Right lobe of liver (tissue), 6 donors: ENCODE data around the gene LIPE. TPM values are rescaled to one million over a fixed set of nuclear protein-coding genes. Genes with fewer than 3 reads are reported as not detected.
A peak's percentile ranks its signal among the peaks of the same experiment; 100 is the strongest.

Experiments
- ATAC-seq, 4 donors: fragments of 200-7000 bp; cut with Tn5 transposase; one replicate each; pipeline ENCODE4 v1.9.1; 2020; ENCODE audit warnings: mild to moderate bottlenecking in 4 of 4, moderate library complexity in 4 of 4
- DNase-seq, 3 donors: peaks; one replicate each; pipeline ENCODE4 v3.0.0-alpha.2; 2020
- H3K27ac ChIP-seq, 3 donors: fragments of 200-600 bp; one replicate each; pipeline ENCODE4 v1.8.0; 2022
- H3K27me3 ChIP-seq, 2 donors: fragments of 200-600 bp; one replicate each; pipeline ENCODE4 v1.8.0; 2022
- H3K36me3 ChIP-seq, 4 donors: fragments of 200-600 bp; sonication (generic) in 1 of 4; one replicate each; pipeline versions ENCODE4 v1.5.1 to v1.8.0; 2017 to 2022; ENCODE audit warnings: control low read depth in 1 of 4
- H3K4me1 ChIP-seq, 4 donors: fragments of 200-600 bp; sonication (generic) in 1 of 4; one replicate each; pipeline versions ENCODE4 v1.5.1 to v1.8.0; 2017 to 2022; ENCODE audit warnings: control low read depth in 1 of 4
- H3K4me3 ChIP-seq, 3 donors: fragments of 200-600 bp; one replicate each; pipeline ENCODE4 v1.8.0; 2022
- H3K9me3 ChIP-seq, 4 donors: fragments of 200-600 bp; sonication (generic) in 1 of 4; one replicate each; pipeline versions ENCODE4 v1.5.1 to v1.8.0; 2017 to 2022; ENCODE audit warnings: control low read depth in 1 of 4
- POLR2A ChIP-seq: fragments of 450-650 bp; IDR thresholded peaks from one replicate; pipeline ENCODE4 v1.6.1; 2017; ENCODE audit warnings: antibody characterized with exemption, mild to moderate bottlenecking
- WGBS: methylation state at CpG from one replicate; pipeline ENCODE4 v1.1.6; 2018; ENCODE audit warnings: low coverage, low lambda C conversion rate; ENCODE audit not compliant: insufficient coverage; ENCODE audit errors: missing lambda C conversion rate; 5-methylcytosine and 5-hydroxymethylcytosine counted together
- intact Hi-C, 2 donors: fragments of 100-400 bp; cut with DNase I; formaldehyde crosslinking; loops; one replicate each; pipeline versions ENCODE4 v1.11.2 to v1.14.1; 2022
- total RNA-seq, 6 experiments: library from RNA; depleted of rRNA in 2 of 6; stranded (reverse); fragments of >200 nt in 2 of 6; fragmentation: NEBNext Ultra II Directional in 3 of 6; extraction: Animal tissue kit (Norgen Biotek cat#: 25700) in 3 of 6; gene quantifications; one replicate each; pipeline versions ENCODE4 v1.1.0 to v1.2.4, GENCODE V29; 2016 to 2023
- TF ChIP-seq, protein P1 (sequence below), 4 donors: fragments of 200-600 bp in 3 of 4; fragments of 450-650 bp in 1 of 4; IDR thresholded peaks; one replicate each; pipeline versions ENCODE4 v1.5.1 to v1.8.0; 2016 to 2022; ENCODE audit warnings: antibody characterized with exemption in 4 of 4, mild to moderate bottlenecking in 2 of 4
- donor health status: DM: no; HTN: yes; CAD: no.
- donor health status: DM: no; HTN: no; CAD: no.
- donor health status: DM: no; HTN: no; CAD: no.
- donor health status: DM: no; HTN: yes; CAD: no.
- donor health status: DM: no; HTN: yes; CAD: no.

LIPE gene
- total RNA-seq, 6 experiments from 2014 or later, result 0.87 to 2.5 (median 1.8) TPM

DNA sequence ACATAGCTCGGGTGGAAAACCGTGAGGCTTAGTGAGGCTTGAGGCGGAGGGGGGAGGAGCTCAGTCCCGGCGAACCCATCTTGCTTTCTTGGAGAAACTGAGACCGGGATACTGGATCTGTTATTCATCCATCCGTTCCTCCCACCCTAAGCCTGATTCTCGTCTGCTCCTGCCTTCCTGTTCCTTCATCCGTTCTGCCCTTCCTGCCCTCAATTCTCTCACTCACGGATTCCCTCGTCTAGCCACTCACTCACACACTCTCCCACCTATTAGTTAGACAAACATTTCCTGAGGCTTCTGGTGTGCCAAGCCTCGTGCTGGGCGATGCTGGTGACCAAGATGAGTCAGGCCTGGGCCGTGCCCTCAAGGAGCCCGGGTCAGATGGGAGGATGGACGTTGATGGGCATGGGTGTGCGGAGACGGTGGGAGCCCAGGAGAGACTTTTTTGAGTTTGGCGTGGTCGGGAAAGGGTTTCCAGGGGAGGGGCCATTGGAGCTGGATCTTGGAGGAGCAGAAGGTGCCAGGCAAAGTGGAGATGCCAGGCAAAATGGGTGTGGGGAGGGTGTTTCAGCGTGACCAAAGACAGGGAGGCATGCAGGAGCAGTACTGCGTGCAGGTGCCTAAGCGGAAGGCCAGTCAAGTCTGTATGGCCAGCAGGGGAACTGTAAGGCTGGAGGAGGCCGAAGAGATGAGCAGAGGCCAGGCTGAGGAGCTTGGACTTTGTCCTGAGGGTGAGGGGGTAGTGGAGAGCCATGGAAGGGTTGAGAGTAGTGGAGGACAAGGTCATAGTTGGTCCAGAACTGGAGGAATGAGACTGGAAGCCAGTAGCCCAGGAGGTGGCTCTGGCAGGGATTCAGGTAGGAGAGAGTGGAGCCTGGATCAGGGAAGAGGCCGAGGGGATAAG is 29.7 kb downstream of the LIPE start:
- no peak for TF ChIP-seq POLR2A
- TF ChIP-seq, protein P1, sequence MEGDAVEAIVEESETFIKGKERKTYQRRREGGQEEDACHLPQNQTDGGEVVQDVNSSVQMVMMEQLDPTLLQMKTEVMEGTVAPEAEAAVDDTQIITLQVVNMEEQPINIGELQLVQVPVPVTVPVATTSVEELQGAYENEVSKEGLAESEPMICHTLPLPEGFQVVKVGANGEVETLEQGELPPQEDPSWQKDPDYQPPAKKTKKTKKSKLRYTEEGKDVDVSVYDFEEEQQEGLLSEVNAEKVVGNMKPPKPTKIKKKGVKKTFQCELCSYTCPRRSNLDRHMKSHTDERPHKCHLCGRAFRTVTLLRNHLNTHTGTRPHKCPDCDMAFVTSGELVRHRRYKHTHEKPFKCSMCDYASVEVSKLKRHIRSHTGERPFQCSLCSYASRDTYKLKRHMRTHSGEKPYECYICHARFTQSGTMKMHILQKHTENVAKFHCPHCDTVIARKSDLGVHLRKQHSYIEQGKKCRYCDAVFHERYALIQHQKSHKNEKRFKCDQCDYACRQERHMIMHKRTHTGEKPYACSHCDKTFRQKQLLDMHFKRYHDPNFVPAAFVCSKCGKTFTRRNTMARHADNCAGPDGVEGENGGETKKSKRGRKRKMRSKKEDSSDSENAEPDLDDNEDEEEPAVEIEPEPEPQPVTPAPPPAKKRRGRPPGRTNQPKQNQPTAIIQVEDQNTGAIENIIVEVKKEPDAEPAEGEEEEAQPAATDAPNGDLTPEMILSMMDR (IDR thresholded peaks at IDR 0.05), result no peak
- intact Hi-C loops, result no loop called here
- Histone ChIP-seq H3K27me3 (no peaks in the 10 kb centered on the region), H3K4me3 (peak overlapping the region; percentile 23 to 56 (median 31)), H3K4me1 (no peaks in the 10 kb centered on the region), H3K9me3 (no peaks in the 10 kb centered on the region), H3K27ac (peak overlapping the region in 2 of 3 donors; percentile 49 to 51), H3K36me3 (no peaks in the 10 kb centered on the region)
- no peak for DNase-seq
- WGBS, result 36% methylated on average over 22 of the region's 25 CpGs
- ATAC-seq, result no peak

DNA sequence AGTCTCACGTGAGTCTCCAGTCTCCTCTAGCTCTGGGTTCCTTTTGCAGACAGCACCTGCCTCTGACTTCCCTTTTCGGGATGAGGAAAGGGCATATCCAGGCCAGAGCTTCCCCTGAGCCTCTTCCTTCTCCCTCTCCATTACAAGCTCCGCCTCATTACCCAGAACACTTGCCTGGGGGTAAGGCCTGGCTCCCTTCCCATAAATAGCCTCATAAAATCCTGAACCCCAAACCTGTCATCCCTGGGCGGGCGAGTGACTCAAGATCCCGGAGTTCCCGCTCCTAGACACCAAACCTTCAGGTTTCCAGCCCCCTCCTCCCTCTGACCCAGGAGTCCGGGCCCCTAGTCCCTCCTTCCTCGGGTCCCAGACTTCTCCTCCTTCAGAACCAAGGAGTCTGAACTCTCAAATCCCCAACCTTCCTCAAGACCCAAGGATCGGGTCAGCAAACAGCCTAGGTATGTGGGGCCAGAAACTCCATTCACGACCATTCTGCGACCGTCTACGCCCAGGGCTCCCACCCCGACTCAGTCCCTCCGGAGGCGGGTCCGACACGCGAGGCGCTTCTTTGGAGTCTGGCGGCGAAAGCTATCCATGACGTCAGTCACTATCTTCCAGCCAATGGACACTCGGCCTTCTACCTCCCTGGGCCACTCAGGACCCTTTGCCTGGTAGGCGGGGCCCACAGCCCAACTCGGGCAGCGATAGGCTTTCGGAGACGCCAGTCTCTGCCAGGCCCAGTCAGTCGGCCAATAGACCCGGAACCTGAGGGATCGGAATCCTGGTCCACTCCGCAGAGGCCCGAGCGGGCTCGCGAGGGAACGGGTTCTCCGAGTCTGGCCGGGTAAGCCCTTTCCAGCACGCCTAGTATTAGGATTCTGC is 30.6 kb downstream of the LIPE start:
- intact Hi-C loops, result no loop called here
- H3K4me1 ChIP-seq, result no peaks in the 10 kb centered on the region
- no peaks in the 10 kb centered on the region for H3K36me3 ChIP-seq
- peak overlapping the region in 2 of 3 donors; percentile 49 to 51 for H3K27ac ChIP-seq
- TF ChIP-seq POLR2A, result peak; percentile 50
- TF ChIP-seq, protein P1 (IDR thresholded peaks at IDR 0.05), result no peak
- peak overlapping the region; percentile 23 to 56 (median 31) for H3K4me3 ChIP-seq
- ATAC-seq (peak; percentile 90 to 95 (median 92)), DNase-seq (peak; percentile 91 to 96 (median 92))
- 36% methylated on average over 10 of the region's 42 CpGs for WGBS
- no peaks in the 10 kb centered on the region for H3K9me3 ChIP-seq
- no peaks in the 10 kb centered on the region for H3K27me3 ChIP-seq

DNA sequence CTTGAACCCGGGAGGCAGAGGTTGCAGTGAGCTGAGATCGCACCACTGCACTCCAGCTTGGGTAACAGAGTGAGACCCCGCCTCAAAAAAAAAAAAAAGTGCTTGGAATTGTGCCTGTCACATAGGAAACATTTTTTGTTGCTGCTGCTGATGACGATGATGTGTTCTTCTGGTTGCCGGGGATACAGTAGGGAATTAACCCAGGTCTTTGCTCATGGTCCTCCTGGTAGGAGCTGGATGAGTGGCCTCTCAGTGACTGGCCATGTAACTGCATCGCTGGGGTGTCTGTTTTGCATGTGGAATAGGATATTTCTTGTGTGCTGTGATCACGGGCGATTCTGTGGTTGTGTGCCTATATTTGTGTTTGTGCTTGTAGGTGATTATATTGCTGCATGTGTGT is 32.4 kb downstream of the LIPE start:
- Histone ChIP-seq H3K27me3 (no peaks in the 10 kb centered on the region), H3K4me1 (no peaks in the 10 kb centered on the region), H3K36me3 (no peaks in the 10 kb centered on the region), H3K9me3 (no peaks in the 10 kb centered on the region), H3K27ac (no peak overlapping the region), H3K4me3 (no peak overlapping the region)
- ATAC-seq (no peak), DNase-seq (no peak)
- intact Hi-C loops, result no loop called here
- WGBS, result 79% methylated on average over 7 of the region's 8 CpGs
- TF ChIP-seq POLR2A, result no peak
- TF ChIP-seq, protein P1 (IDR thresholded peaks at IDR 0.05), result no peak

DNA sequence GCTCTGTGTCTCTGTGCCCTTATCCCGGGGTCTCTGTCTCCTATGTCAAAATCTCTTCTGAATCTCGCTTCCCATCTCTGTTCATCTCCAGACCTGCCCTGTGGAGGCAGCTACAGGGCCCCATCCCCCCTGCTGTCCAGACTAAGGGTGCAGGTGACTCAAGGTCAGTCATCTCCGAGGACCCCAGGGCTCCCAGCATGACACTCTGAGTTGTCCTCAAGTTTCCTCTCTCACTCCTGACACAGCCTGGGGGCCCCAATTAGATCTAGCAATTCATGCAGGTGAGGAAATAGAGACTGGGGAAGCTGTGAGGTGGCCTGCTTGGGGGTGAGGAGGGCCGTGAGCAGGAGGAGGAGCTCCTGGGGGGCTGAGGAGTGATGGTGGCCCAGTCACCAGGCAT is 35.0 kb downstream of the LIPE start:
- H3K36me3 ChIP-seq, result no peaks in the 10 kb centered on the region
- H3K4me1 ChIP-seq, result no peaks in the 10 kb centered on the region
- ATAC-seq, result no peak
- no peak overlapping the region for H3K4me3 ChIP-seq
- no peaks in the 10 kb centered on the region for H3K27me3 ChIP-seq
- H3K9me3 ChIP-seq, result no peaks in the 10 kb centered on the region
- intact Hi-C loops, result no loop called here
- DNase-seq, result no peak
- TF ChIP-seq, protein P1 (IDR thresholded peaks at IDR 0.05), result no peak
- no peak for TF ChIP-seq POLR2A
- H3K27ac ChIP-seq, result no peak overlapping the region
- WGBS, result 61% methylated on average over 4 of the region's 4 CpGs
